NOMO-1 (cell line): ENCODE measurements around the gene NEK1.
A peak's percentile ranks its signal among the peaks of the same experiment; 100 is the strongest.
"Not testable (repeated sequence)": the region's sequence is repeated elsewhere in the genome, so short reads cannot be mapped to it uniquely, and the experiment has no call there.

ENCODE experiments used
- DNase-seq, 2 experiments: peaks; one replicate each; lab custom pipeline; 2025; ENCODE audit not compliant: unreplicated experiment in 2 of 2; lab: John Stamatoyannopoulos, UW

Gene NEK1

GRCh38 chr4:169604131-169604900 lies 8.1 kb downstream of the NEK1 start:
- peak in 1 of 2 experiments; percentile 15 for DNase-seq

- no peak for DNase-seq
Observed at GRCh38 chr4:169603312-169603711, 9.1 kb downstream of the NEK1 start.

GRCh38 chr4:169601016-169601771 lies 11.2 kb downstream of the NEK1 start:
- no peak for DNase-seq

- no peak for DNase-seq
Observed at GRCh38 chr4:169594560-169595195, 17.7 kb downstream of the NEK1 start.

DNA sequence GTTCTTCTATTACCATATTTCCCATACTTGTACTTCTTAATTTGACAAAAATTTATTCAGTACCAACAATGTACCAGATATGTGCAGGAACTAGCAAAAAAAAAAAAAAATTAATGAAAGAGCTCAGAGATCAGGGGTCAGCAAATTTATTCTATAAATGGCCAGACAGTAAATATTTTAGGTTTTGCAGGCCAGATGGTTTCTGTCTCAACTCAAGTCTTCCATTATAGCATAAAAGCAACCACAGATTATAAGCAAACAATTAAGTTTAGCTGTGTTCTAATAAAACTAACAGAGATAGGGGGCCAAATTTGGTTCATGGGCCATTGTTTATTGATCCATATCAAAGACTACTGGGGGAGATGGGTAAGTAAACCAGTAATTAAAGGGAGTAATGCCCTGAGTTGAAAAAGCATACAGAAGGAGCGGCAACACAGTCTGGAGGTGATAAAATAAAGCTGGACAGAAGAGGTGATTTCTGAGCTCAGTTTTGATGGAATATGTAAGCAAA lies 19.3 kb downstream of the NEK1 start:
- no peak for DNase-seq

- DNase-seq: no peak
Observed at GRCh38 chr4:169583563-169583962, 28.8 kb downstream of the NEK1 start.

GRCh38 chr4:169582706-169583105 lies 29.7 kb downstream of the NEK1 start:
- DNase-seq: no peak

DNA sequence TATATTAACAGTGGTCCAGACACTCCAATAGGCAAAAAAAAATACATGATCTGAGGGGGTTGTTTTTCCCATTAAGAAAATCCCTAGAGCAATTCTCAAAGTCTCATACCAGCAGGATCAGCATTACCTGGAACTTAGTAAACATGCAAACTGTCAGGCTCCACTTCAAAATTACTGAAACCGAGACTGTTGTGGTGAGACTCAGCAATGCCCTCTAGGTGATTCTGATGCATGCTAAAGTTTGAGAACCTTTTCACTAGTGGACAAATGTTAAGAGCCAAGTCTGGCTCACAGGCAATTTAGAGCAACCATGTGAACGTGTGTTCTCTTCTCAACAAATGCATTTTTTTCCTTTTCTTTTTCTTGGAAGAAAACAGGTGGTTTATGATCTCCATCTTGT lies 30.2 kb downstream of the NEK1 start:
- DNase-seq: no peak

DNA sequence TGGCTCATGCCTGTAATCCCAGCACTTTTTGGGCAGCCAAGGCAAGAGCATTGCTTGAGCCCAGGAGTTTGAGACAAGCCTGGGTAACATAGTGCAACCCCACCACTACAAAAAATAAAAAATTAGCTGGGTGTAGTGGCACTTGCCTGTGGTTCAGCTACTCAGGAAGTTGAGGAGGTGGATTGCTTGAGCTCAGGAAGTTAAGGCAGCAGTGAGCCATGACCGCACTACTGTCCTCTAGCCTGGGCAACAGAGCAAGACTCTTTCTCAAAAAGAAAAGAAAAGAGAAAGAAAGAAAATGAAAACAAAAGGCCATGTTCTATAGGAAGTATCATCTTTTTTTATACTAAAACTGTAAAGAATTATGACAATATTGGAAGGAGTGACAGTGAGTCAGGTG lies 38.5 kb downstream of the NEK1 start:
- DNase-seq: no peak

GRCh38 chr4:169571435-169571834 lies 40.9 kb downstream of the NEK1 start:
- no peak for DNase-seq

DNA sequence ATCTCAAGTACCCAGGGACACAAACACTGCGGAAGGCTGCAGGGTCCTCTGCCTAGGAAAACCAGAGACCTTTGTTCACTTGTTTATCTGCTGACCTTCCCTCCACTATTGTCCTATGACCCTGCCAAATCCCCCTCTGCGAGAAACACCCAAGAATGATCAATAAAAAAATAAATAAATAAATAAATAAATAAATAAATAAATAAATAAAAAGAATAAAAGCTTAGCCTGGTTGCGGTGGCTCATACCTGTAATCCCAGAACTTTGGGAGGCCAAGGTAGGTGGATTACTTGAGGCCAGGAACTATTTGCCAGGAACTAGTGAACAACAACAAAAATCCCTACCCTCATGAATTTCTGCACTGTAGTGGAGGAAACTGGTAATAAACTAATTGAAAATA lies 41.4 kb downstream of the NEK1 start:
- DNase-seq: not testable (repeated sequence)

- DNase-seq: not testable (repeated sequence)
Observed at GRCh38 chr4:169570266-169570665, 42.1 kb downstream of the NEK1 start.

- DNase-seq: not testable (repeated sequence)
Observed at GRCh38 chr4:169569188-169569587, 43.2 kb downstream of the NEK1 start.

DNA sequence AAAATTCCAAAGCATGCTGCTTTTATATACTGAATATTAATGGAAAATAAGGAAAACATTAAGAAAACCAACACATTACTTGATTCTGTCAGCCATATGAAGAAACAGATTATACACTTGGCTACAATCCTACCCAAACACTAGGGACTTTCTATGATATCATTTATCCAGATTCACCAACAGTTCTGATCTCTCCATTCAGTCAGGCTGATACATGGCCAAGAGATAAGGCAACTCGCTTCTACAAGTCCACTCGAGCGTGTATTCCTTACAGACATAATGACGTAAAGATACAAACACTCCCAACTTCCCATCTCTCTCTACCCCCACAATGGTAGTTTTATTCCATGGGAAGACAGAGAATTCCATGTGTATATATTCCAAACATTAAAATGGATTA lies 44.5 kb downstream of the NEK1 start:
- no peak for DNase-seq

GRCh38 chr4:169566021-169566818 lies 46.2 kb downstream of the NEK1 start:
- DNase-seq: peak; percentile 1 to 56

DNA sequence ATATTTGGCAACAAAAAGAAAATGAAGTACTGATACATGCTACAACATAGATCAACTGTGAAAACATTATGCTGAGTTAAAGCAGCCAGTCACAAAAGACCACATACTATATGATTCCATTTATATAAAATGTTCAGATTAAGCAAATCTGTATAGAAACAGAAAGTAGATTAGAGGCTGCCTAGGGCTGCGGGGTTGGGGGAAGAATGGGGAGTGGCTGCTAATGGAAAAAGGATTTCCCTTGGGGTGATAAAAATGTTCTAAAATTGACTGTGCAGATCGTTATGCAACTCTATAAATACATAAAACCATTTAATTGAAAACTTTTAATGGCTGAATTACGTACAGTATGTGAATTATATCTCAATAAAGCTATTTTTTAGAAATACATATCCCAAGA lies 46.8 kb downstream of the NEK1 start:
- DNase-seq: no peak

- no peak for DNase-seq
Observed at GRCh38 chr4:169557061-169557636, 55.2 kb downstream of the NEK1 start.

GRCh38 chr4:169546548-169546947 lies 65.8 kb downstream of the NEK1 start:
- not testable (repeated sequence) for DNase-seq

DNA sequence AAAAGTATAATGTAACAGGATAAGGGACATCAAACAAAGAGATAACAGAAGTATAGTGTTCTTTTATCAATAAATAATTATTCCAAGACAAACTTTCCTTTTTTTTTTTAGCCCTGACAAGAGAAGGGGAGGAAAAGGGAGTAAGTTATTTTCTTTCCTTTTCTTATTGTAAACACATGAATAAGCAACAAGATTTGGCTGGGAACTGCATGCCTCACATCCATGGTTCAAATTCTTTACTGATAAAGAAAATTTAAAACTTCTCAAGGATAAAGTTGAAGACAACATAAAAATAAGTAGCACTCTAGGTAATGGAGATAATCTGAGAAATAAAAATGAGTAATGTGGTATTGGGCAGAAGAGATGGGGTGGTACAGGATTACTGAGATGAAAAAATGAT lies 71.6 kb downstream of the NEK1 start:
- DNase-seq: no peak

DNA sequence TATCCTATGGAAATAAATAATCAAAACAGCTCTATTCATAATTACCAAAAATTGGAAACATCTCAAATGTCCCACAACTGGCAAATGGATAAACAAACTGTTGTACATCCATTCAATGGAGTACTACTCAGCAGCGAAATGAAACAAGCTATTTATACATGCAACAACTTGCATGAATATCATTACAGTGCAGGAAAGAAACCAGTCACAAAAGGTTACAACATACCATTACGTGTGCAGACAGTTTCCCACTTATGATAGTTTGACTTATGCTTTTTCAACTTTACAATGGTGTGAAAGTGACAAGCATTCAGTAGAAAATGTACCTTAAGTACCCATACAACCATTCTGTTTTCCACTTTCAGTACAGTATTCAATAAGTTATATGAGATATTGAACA lies 82.3 kb downstream of the NEK1 start:
- DNase-seq: no peak
